NOMO-1 treated with dmso at 0.1 percent for 144 hours (cell line): ENCODE measurements around the gene PAM.

Experiments
- DNase-seq: peaks from one replicate; lab custom pipeline; 2025; ENCODE audit not compliant: unreplicated experiment; lab: John Stamatoyannopoulos, UW

Gene PAM

DNA sequence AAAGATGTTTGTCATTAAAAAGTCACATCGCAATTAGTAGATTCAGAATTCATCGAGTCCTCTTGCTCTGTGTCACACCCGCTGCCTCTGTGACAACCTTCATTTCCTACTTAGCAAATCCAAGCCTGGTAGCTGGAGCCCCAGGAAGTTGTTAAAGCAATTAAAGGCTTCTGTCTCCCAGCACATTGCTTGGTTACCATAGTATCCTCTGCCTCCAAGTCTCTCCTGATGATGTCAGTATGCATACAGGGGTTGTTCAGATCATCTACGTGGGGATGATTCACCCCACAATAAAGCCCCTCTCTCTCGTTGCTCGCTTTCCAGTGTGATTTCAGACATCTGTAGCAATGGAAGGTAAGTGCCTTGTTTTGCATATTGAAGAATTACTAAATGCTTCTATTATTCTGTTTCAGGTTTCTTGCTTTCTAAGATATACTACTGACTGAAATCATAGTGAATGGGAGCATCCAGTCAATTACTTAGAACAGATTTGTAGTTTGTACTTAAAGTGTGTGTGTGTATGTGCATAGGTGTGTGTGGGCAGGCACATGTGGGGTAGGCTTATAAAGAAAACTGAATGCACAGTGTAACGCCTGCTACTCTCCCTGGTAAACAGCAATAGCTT is 52.9 kb downstream of the PAM start:
- no peak for DNase-seq

DNA sequence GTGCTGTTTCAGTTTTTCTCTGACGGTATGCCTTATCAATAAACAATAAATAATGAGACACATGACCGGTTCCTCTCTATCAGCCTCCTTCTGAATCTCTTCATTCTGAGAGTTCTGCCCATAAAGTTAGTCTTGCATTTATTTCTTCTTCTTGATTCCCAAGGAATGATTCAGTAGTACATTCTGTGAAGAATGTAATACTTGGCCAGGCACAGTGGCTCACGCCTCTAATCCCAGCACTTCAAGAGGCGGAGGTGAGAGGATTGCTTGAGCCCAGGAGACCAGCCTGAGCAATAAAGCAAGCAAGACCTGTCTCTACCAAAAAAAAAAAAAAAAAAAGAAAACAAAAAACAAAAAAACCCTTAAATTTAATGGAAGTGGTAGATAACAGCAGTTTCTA is 53.9 kb downstream of the PAM start:
- DNase-seq = no peak

DNA sequence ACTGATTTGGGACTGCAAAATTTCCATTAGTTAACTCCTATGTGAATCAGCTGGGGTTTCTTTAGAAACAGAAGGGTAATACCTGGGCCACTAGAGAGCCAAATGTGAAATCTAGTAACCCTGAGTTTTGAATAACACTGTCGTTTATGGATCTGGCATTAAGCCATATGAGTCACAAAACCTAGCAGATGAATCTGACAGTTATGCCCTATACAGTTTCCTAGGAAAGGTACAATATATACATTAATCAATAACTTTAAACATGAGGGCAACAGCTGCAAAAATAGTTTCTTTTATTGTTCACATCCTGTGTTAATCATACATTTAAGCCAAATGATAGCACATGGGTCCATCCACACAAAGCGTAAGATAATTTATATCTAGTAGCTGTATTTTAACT is 56.9 kb downstream of the PAM start:
- no peak for DNase-seq

DNA sequence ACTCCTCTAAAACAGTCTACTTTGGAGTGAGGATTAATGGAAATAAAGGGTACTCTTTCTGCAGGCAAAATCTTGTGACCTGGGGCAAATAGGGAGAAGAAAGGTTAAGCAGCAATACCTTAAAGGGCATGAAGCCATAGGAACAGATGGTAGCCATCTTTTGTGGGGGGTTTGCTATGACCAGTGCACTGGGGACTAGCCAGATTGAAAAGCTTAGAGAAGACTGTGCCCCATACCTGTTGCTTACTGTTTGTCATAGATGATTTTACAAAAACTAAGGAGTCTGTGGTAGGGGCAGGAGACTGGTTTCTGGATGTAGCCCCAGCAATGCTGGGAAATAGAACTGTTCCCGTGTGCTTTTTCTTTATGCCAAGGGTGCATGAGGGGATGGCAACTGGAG is 58.6 kb downstream of the PAM start:
- DNase-seq = no peak

DNA sequence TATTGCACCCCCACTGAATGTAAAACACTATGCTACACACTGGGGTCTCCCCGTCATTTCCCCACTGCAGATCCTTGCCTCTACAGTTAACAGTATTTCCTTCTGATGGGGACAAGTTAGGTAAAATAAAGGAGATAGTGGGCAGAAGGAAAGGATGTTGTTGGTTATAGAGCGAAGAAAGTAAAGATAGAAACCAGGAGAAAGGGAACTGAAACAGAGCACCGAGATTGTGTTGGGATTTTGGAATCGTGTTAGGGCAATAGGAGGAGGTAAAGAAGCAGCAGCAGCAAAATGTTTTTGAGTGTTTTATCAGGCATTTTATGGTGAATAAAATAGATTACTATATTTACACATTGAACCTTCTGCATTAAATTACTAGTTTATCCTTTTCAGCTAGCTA is 60.0 kb downstream of the PAM start:
- no peak for DNase-seq

DNA sequence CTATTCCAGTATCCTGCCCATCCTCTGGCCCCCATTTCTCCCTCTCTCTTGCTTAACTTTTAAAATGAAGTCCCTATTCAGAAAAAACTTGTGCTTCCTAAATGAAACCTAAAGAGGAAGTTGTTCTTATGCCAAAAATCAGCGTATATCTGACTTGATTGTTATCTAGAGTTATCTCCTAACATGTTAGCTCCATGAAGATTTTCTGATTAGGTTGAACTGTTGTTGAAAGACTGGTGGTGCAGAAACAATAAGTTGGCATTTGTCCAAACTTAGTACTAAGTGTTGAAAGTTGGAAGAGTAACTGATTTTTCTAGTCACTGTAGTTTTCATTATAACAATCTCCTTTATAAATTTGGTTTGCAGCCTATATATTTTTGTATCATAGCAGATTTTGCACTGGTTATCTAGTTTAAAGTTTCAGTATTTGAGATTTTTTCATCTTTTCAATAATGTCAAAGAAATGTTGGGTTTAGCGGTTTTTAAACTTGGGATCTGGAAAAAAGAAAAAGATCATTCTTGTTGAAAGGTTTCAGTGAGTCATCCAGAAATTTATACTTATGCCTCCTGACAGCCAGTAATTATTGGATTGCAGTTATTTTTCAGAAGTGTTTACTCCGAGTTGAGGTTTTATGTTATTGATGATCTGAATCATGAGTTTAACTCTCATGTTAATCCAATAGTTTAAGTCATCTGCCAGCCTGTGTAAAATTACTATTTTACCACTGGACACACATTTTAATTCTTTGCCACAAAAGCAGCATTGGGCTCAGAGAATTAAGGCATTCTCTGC is 60.6 kb downstream of the PAM start:
- peak; percentile 50 for DNase-seq

DNA sequence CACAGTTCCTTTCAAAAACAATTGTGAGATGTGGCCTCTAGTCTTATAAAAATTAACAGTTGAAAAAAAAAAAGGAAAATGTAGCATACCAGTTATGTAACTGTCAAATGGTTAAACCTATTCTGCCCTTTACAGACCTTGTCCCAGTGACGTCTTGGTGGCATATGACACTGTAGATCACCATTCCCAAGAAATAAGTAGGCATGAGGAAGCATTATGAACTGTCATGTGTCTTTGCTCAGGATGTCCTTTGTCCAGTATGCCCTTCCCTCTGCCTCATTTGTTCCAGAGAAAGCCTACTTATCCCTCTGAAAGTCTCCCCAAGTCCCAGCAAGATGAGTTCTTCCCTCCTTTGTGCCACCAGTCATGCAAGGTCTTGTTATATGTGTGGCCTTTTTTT is 63.2 kb downstream of the PAM start:
- no peak for DNase-seq

DNA sequence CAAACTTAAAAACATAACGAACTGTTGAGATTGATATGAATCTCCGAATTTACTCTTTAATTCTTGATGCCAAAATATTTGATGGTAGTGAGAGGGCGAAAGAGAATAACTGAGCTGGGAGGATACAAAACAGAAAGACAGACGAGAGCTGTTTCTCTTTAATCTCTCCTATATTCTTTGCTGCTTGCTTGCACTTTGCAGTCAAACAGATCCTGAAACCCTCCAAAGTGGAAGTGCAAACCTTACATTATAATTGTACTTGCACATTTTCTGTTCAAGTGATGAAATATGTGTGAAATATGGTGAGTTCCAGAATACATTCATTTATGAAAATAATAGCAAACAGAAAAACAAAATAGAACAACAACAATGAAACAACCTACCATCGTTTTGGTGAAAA is 63.8 kb downstream of the PAM start:
- no peak for DNase-seq

DNA sequence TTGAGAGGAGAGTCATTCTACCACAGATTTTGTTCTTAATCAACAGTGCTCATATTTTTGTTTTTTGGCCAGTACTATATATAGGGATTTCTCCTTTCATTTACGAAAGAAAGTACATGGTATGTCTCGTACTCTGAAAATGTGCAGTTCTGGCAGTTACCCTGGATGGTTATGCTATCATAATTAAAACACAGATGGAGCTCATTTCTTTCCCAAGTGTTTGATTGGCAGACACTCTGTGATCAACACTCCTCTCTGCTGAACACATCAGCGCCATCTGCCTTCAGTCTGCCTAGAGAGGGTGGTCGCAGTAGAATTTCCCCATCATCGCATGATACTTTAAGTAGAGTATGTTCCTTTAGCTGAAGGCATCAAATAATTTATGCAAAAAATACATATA is 64.5 kb downstream of the PAM start:
- no peak for DNase-seq

DNA sequence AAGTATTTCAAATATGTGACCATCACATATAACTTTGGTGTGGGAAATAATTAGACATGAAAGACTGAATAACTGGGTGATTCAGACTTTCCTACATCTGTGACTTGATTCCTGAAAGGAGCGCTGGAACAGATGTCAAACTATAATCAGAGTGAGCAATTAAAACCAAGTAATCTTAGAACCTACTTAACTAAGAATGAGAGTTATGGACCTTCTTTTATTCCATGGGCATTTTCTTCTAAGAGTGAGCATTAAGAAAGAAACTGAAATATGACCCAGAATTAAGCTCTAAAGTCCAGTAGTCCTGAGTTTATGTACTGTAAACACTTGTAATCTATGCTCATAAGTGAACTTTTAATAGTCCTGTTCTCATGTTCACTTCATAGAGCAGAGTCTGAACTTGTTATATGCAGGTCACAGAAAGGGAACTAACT is 68.4 kb downstream of the PAM start:
- DNase-seq = no peak

DNA sequence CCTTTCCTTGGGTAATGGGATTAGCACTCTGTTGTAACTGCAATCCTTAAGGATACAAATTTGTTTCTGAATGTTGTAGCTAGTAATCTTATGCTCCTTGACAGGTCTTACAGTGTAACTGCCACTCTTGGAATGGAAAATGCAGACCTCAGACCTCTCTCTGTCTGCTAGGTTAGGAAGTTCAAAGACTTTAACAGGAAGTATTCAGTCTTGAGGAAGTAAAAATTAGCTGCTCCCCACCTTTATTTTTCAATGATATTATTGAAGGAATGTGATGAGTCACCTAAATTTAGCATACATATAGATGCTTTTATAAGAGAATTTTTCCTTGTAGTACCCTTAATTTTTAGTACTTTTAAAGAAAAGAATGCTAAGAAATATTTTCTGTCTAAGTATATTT is 71.5 kb downstream of the PAM start:
- no peak for DNase-seq

DNA sequence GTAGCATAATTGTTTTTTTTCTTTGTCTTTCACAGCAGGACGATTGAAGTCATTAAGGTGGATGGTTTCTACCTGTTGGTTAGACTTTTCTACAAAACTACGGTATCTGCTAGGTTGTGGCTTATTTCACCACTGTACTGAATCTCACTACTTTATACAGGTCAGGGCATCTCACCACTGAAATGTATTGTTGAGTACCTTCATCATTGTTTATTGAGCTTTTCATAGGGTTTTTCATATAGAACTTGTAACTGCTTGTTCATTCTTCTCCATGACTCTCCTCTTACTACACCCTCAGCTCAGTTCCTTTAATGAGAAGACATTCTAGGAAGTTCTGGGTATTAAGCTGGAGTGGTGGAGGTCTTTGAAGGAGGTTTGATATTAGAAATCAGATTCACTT is 75.1 kb downstream of the PAM start:
- no peak for DNase-seq

DNA sequence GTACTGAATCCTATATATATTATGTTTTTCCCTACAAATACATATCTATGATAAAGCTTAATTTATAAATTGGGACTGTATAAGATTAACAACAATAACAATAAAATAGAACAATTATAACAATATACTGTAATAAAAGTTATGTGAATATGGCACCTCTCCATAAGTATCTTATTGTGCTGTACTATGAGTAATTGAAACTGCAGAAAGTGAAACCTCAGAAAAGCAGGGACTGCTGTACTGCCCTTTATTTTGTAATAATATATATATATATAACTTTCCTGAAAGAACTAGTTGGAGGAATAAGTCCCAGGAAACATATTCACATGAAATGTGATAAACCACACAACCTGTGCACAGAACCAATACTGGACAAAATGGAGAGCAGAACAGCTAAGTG is 77.3 kb downstream of the PAM start:
- DNase-seq = no peak

DNA sequence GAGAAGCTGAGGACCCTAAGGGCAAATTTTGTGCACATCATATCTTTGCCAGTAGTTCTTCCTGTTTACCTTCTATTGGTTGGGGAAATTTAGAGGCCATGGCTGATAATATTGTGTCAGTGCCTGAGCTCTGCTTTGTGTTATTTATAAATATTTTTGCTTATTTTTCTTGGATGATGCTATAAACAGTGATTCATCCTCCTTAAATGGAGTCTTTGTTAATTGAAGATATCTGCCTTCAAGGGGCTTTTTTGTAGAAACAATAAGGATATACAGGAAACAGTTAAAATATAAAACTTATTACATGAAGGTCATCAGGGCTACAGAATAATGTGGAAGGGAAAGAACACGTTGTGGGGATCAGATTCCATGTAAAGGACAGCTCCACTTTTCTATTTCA is 78.0 kb downstream of the PAM start:
- DNase-seq = no peak

DNA sequence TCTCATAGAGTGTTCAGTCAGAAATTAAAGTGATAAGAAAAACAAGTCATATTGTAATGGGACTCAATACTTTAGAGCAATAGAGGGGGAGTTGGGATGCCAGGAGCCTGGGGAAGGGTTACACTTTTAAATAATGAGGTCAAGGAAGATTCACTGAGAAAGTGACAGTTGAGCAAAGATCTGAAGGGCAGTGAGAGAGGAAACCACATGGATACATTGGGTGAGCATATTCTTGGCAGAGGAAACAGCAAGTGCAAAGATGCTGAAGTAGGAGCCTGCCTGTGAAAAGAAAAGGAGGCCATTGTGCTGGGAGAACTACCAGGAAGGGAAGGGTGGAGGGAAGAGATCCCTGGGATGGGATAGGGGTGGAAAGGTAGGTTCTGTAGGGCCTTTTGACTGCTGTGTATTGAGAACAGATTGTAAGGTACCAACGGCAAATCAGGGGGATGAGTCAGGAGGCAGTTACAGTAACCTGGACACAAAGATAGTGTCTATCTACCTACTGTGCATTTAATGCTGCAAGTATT is 79.4 kb downstream of the PAM start:
- DNase-seq = no peak

DNA sequence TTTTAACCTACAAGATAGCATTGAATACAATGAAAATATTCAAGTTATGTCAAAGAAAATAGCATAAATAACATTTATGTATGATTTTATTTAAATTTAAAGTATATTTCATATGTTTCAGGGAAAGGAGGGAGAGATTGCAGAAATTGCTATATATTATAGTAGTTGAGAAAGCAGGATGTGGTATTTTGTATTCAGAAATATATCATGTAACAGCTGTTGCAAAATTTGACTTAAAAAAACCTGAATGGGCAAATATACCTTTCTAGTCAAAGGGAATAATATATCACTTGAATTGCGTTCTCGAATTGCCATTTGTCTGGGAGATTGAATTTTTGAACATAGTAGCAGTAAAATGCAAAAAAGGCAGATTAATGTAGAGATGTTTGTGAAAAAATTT is 80.6 kb downstream of the PAM start:
- DNase-seq = peak; percentile 26

DNA sequence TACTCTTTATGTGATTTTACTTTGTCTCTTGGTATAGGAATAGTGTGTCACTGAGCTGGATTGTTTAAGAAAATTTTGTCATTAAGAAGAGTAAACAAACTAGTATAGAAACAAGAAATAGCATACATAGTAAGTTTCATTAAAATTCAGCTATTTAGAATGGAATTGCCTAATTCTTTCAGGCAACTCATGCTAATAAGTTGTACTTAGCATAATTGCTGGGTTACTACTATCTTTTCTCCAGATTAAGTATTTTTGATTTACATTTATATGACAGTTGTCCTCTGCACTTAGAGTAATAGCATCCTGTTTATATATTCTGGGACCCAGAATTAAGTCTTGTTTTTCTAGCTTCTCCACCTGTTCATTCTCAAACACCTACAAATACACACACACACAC is 85.9 kb downstream of the PAM start:
- DNase-seq = no peak

DNA sequence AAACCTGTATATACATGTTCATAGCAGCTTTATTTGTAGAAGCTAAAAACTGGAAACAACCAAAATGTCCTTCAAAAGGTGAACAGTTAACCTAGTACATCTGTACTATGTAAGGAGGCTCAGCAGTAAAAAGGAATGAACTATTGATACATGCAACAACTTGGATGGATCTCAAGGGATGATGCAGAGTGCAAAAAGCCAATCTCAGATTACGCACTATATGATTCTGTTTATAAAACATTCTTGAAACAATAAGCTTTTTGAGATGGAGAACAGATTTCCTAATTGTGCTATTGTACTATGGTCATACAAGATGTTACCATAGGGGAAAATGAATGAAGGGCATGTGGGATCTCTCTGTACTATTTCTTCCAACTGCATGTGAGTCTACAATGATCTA is 88.9 kb downstream of the PAM start:
- no peak for DNase-seq

DNA sequence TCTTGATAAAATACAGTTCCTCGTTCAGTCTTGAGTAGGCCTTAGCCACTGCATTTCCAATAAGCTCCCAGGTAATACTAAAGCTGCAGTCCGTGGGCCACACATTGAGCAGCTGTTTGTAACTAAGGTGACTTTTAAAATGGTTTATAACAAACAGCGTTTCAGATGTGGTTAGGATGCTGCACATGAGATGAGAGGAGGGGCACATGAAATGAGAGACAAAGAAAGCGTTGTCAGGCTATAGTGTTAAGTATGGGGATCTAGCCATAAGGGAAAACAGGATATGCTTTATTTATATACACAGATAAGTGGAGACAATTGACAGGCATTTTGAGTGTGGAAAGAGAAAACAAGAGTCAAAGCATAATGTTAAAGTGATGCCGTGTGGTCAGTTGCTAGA is 89.9 kb downstream of the PAM start:
- DNase-seq = no peak

DNA sequence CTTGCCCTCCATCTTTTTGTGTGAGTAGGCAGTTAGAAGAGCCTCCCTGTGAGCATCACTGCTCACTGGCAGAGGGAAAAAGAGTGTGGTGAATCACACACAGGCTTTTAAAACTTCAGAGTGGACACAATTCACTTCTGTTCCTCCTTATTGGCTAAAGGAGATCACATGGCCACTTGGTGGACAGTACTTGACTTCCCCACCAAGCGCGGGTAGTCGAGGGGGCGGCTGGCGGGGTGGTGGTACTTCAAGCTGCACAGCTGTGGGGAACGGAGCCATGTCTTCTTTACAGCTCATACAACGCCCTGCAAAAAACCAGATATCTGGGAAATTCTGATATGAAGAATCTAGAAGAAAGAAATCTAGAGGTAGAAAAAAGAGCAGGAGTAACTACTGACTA is 95.4 kb downstream of the PAM start:
- DNase-seq = no peak

DNA sequence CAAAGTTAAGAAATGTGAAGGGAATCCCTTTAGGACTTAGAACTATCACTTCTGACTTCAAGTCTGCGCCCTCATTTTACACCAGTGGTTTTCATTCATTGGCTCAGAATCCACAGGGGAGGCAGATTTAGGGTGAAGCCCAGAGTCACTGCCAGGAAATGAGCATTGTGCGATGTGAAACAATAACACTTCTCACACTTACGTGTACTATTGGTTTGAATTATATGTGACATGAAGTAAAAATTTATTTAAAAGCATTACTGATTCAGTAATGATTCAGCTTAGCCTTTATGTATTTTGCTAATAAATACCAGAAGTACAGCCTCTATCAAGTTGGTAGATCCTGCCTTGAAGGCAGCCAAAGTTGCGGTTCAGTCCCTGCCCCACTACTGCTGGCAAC is 98.6 kb downstream of the PAM start:
- no peak for DNase-seq

DNA sequence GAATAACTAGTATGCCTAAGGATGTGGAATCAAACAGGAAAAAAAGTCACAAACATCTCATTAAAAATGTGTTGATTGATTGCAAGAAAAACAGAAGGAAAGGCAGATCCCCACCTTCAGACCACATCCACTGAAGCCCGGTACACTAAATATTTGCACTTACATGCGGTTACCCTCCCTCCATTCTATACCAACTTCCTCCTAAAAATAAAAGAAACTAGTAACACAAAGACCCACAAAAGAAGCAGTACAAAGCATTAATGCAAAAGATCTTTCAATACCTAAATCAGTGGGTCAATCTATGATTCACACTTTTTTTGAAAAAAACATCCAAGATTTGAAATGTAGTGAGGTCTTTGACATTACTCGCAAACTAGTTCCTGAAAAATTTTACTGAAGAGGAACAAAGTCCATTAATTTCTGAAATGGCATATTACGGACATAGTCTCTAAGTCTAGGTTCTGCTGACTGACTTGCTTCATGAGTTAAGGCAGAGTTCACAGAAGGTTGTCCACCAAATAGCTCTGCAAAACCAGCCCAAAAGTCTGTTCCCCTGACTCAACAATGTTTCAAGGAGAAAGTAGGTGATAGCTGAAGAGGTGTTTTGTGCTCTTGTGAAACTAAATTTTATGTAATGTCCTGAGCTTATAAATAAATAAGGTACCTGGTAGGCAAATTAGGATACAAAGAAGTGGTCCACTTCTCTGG is 100.7 kb downstream of the PAM start:
- peak; percentile 56 for DNase-seq
